IMR-90 (cell line): ENCODE measurements around the gene SLC51A. TPM values are rescaled to one million over a fixed set of nuclear protein-coding genes. Genes with fewer than 3 reads are reported as not detected.

Experiments
- ATAC-seq: fragments of 200-7000 bp; cut with Tn5 transposase; 2 replicates; pipeline ENCODE4 v1.9.1; 2020; ENCODE audit warnings: low read depth, mild to moderate bottlenecking, moderate library complexity
- BruUV-seq: library from RNA; stranded (reverse); fragments of 400-500 nt; replicated peaks from 2 replicates; lab custom pipeline; 2021; lab: Mats Ljungman, UMichigan
- CTCF ChIA-PET: fragments of 300-600 bp; formaldehyde crosslinking; extraction: SDS; loops from one replicate; lab custom pipeline; 2021; ENCODE audit warnings: antibody characterized with exemption; lab: Yijun Ruan, JAX
- POLR2A ChIA-PET: fragments of 300-600 bp; sonication (Branson Sonifier 250); formaldehyde crosslinking; loops from one replicate; lab custom pipeline; 2022; ENCODE audit warnings: antibody characterized with exemption; ENCODE audit not compliant: unreplicated experiment; lab: Charles Lee
- DNase-seq: peaks from one replicate; pipeline ENCODE4 v3.0.0; 2013
- H2AFZ ChIP-seq: replicated peaks from 2 replicates; pipeline ENCODE3; 2013; ENCODE audit warnings: low read length, mild to moderate bottlenecking; ENCODE audit not compliant: poor library complexity
- H2AK5ac ChIP-seq: 2 replicates; pipeline ENCODE4 v1.6.1; 2013; ENCODE audit warnings: low read depth, low read length, inconsistent platforms
- H2AK9ac ChIP-seq: replicated peaks from 2 replicates; pipeline ENCODE3; 2013; ENCODE audit warnings: mild to moderate bottlenecking, low read depth, low read length, moderate library complexity; ENCODE audit not compliant: poor library complexity
- H2BK120ac ChIP-seq: 2 replicates; pipeline ENCODE4 v1.6.1; 2013; ENCODE audit warnings: low read depth, low read length, inconsistent platforms
- H2BK15ac ChIP-seq: 3 replicates; pipeline ENCODE4 v1.6.1; 2013; ENCODE audit warnings: low read depth, low read length, inconsistent platforms
- H2BK20ac ChIP-seq: 2 replicates; pipeline ENCODE4 v1.6.1; 2013; ENCODE audit warnings: low read depth, mild to moderate bottlenecking, inconsistent platforms, low read length, moderate library complexity
- H2BK5ac ChIP-seq: 2 replicates; pipeline ENCODE4 v1.6.1; 2013; ENCODE audit warnings: mild to moderate bottlenecking, low read depth, low read length, inconsistent platforms; ENCODE audit not compliant: poor library complexity, severe bottlenecking
- H3K14ac ChIP-seq: replicated peaks from 2 replicates; pipeline ENCODE4 v1.6.1; 2013; ENCODE audit warnings: low read depth, low read length, inconsistent platforms
- H3K18ac ChIP-seq: 2 replicates; pipeline ENCODE4 v1.6.1; 2013; ENCODE audit warnings: low read depth, low read length, control low read depth
- H3K23ac ChIP-seq: 2 replicates; pipeline ENCODE4 v1.6.1; 2013; ENCODE audit warnings: low read depth, low read length, inconsistent platforms
- H3K27ac ChIP-seq: 2 replicates; pipeline ENCODE4 v1.5.1; 2013; ENCODE audit warnings: mild to moderate bottlenecking, control low read depth, low read length; ENCODE audit not compliant: insufficient read depth
- H3K27me3 ChIP-seq: 2 replicates; pipeline ENCODE4 v1.6.1; 2013; ENCODE audit warnings: low read length; ENCODE audit not compliant: control insufficient read depth, insufficient read depth
- H3K36me3 ChIP-seq: 2 replicates; pipeline ENCODE4 v1.6.1; 2013; ENCODE audit warnings: low read length, mixed read lengths; ENCODE audit not compliant: control insufficient read depth, insufficient read depth
- H3K4ac ChIP-seq: 2 replicates; pipeline ENCODE4 v1.6.1; 2013; ENCODE audit warnings: low read depth, low read length, inconsistent platforms
- H3K4me1 ChIP-seq: 2 replicates; pipeline ENCODE4 v1.6.1; 2013; ENCODE audit warnings: low read length, mixed read lengths; ENCODE audit not compliant: control insufficient read depth, insufficient read depth
- H3K4me2 ChIP-seq: 2 replicates; pipeline ENCODE4 v1.6.1; 2013; ENCODE audit warnings: low read depth, mild to moderate bottlenecking, control low read depth, low read length, moderate library complexity
- H3K4me3 ChIP-seq: 2 replicates; pipeline ENCODE4 v1.5.1; 2013; ENCODE audit warnings: low read depth, mild to moderate bottlenecking, control low read depth, low read length, moderate library complexity; ENCODE audit not compliant: insufficient read depth
- H3K56ac ChIP-seq: 2 replicates; pipeline ENCODE4 v1.6.1; 2013; ENCODE audit warnings: low read length, inconsistent platforms; ENCODE audit not compliant: insufficient read depth; ENCODE audit errors: extremely low read depth
- H3K79me1 ChIP-seq, 2 experiments: 2 replicates each; pipeline ENCODE4 v1.6.1; 2013; ENCODE audit warnings: low read length in 2 of 2, inconsistent platforms in 1 of 2, low read depth in 1 of 2
- H3K9ac ChIP-seq: 2 replicates; pipeline ENCODE4 v1.6.1; 2013; ENCODE audit warnings: low read depth, low read length, control low read depth
- H3K9me1 ChIP-seq: 2 replicates; pipeline ENCODE4 v1.6.1; 2013; ENCODE audit warnings: low read length, inconsistent platforms; ENCODE audit not compliant: insufficient read depth
- H3K9me3 ChIP-seq: 2 replicates; pipeline ENCODE4 v1.6.1; 2013; ENCODE audit warnings: low read length; ENCODE audit not compliant: control insufficient read depth, insufficient read depth
- H4K20me1 ChIP-seq: 2 replicates; pipeline ENCODE4 v1.6.1; 2013; ENCODE audit warnings: low read length, inconsistent platforms; ENCODE audit not compliant: insufficient read depth
- H4K5ac ChIP-seq: 2 replicates; pipeline ENCODE4 v1.6.1; 2013; ENCODE audit warnings: mild to moderate bottlenecking, low read depth, low read length, control low read depth
- H4K8ac ChIP-seq, 2 experiments: 2 replicates each; pipeline ENCODE4 v1.6.1; 2013; ENCODE audit warnings: low read depth in 2 of 2, low read length in 2 of 2, control low read depth in 1 of 2, inconsistent platforms in 1 of 2
- H4K91ac ChIP-seq: 2 replicates; pipeline ENCODE4 v1.6.1; 2013; ENCODE audit warnings: low read depth, low read length, inconsistent platforms; ENCODE audit not compliant: insufficient read depth
- BHLHE40 ChIP-seq: fragments of 150-350 bp; IDR thresholded peaks from 2 replicates; pipeline ENCODE4 v1.6.1; 2016; ENCODE audit warnings: mild to moderate bottlenecking, low read depth, low read length
- CEBPB ChIP-seq: IDR thresholded peaks from 2 replicates; pipeline ENCODE4 v1.6.1; 2012; ENCODE audit warnings: low read depth, low read length, improper control_type of control experiment
- CHD1 ChIP-seq: IDR thresholded peaks from 2 replicates; pipeline ENCODE4 v1.6.1; 2012; ENCODE audit warnings: low read depth, low read length, improper control_type of control experiment
- FOS ChIP-seq: fragments of 150-350 bp; IDR thresholded peaks from 2 replicates; pipeline ENCODE4 v1.6.1; 2016; ENCODE audit warnings: low read depth, low read length
- MAFK ChIP-seq: IDR thresholded peaks from 2 replicates; pipeline ENCODE4 v1.6.1; 2012; ENCODE audit warnings: low read depth, low read length, improper control_type of control experiment
- MAZ ChIP-seq: IDR thresholded peaks from 2 replicates; pipeline ENCODE4 v1.6.1; 2012; ENCODE audit warnings: low read depth, mild to moderate bottlenecking, low read length, improper control_type of control experiment, moderate library complexity, borderline replicate concordance
- NFE2L2 ChIP-seq: fragments of 150-350 bp; IDR thresholded peaks from 2 replicates; pipeline ENCODE4 v1.6.1; 2016; ENCODE audit warnings: low read depth, mild to moderate bottlenecking, low read length
- POLR2A ChIP-seq: IDR thresholded peaks from 2 replicates; pipeline ENCODE4 v1.6.1; 2012; ENCODE audit warnings: mild to moderate bottlenecking, low read depth, low read length
- RCOR1 ChIP-seq: IDR thresholded peaks from 2 replicates; pipeline ENCODE4 v1.6.1; 2012; ENCODE audit warnings: mild to moderate bottlenecking, low read length, improper control_type of control experiment; ENCODE audit not compliant: insufficient replicate concordance
- RFX5 ChIP-seq: IDR thresholded peaks from 2 replicates; pipeline ENCODE4 v1.8.0; 2012; ENCODE audit warnings: low read depth, mild to moderate bottlenecking, low read length, moderate library complexity
- SMC3 ChIP-seq: fragments of 150-350 bp; IDR thresholded peaks from 2 replicates; pipeline ENCODE4 v1.6.1; 2016; ENCODE audit warnings: low read depth, mild to moderate bottlenecking, antibody characterized with exemption, low read length, moderate library complexity
- WGBS, 2 experiments: methylation state at CpG; one replicate each; pipeline versions ENCODE4 v1.1.5 to v1.1.7; 2013; ENCODE audit warnings: missing lambda C conversion rate in 2 of 2; ENCODE audit not compliant: insufficient read length in 1 of 2; ENCODE audit errors: extremely low coverage in 2 of 2; 5-methylcytosine and 5-hydroxymethylcytosine counted together
- dilution Hi-C: fragments of 300-500 bp; cut with HindIII; formaldehyde crosslinking; loops from one replicate; pipeline ENCODE4 v1.14.3; 2018; ENCODE audit warnings: low sequenced_read_pairs; ENCODE audit not compliant: unreplicated experiment
- in situ Hi-C: fragments of 300-500 bp; cut with MboI; formaldehyde crosslinking; loops from 3 replicates; pipeline ENCODE4 v1.14.3; 2019; ENCODE audit warnings: low sequenced_read_pairs, inconsistent platforms, mixed read lengths
- intact Hi-C: fragments of 100-400 bp; cut with micrococcal nuclease; formaldehyde crosslinking; loops from 2 replicates; pipeline ENCODE4 v1.10.0; 2022
- polyA plus RNA-seq, 3 experiments: library from polyadenylated mRNA; depleted of rRNA; stranded (reverse); fragments of >200 nt; gene quantifications; 2 replicates each; pipeline ENCODE4 v1.2.3, GENCODE V29; 2012; ENCODE audit warnings: low replicate concordance in 1 of 3
- total RNA-seq: library from RNA; depleted of rRNA; stranded (reverse); fragments of >200 nt; gene quantifications from 2 replicates; pipeline ENCODE4 v1.2.3, GENCODE V29; 2012
- TF ChIP-seq, protein P1 (sequence below): fragments of 150-350 bp; IDR thresholded peaks from 2 replicates; pipeline ENCODE4 v1.6.1; 2016; ENCODE audit warnings: low read depth, mild to moderate bottlenecking, low read length, moderate library complexity, borderline replicate concordance
- TF ChIP-seq, protein P2 (sequence below): conservative IDR thresholded peaks from 2 replicates; pipeline ENCODE4 v1.5.1; 2012; ENCODE audit warnings: mild to moderate bottlenecking, low read depth, low read length, improper control_type of control experiment

Gene SLC51A
- total and polyA plus RNA-seq, 2 of the 4 experiments (the other 2 are of a cell fraction) = not detected

DNA sequence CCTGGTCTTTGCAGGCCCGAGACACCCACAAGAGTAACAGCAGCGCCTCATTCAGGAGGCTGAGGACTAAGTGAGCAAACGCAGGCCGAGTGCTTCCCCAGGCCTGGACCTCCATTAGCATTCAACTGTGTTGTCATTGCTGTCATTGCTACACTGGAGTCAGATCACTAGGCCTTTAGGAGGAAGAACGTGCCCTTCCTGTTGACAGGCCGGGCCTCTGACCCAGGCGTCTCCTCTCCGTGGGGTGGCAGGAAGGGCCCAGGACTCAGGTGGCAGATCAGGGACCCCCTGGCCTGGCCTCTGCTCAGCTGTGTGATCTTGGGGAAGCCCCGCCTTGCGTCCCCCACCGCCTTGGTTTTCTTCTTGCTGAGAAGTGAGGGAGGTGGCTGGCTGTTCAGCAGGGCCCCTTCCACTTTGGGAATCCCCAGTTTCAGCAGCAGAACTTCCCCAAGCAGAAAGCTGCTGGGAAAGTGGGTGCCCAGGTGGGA lies 24.3 kb upstream of the SLC51A start:
- no peak overlapping the region for H4K8ac ChIP-seq
- H2AK5ac ChIP-seq = no peak overlapping the region
- no peak overlapping the region for H3K4me3 ChIP-seq
- H3K36me3 ChIP-seq = no peaks in the 10 kb centered on the region
- H3K4me1 ChIP-seq = no peaks in the 10 kb centered on the region
- TF ChIP-seq MAFK (no peak), CHD1 (no peak), MAZ (no peak), RFX5 (no peak), SMC3 (no peak), FOS (no peak), CEBPB (no peak), NFE2L2 (no peak), POLR2A (no peak), RCOR1 (no peak), BHLHE40 (no peak)
- TF ChIP-seq, protein P1, sequence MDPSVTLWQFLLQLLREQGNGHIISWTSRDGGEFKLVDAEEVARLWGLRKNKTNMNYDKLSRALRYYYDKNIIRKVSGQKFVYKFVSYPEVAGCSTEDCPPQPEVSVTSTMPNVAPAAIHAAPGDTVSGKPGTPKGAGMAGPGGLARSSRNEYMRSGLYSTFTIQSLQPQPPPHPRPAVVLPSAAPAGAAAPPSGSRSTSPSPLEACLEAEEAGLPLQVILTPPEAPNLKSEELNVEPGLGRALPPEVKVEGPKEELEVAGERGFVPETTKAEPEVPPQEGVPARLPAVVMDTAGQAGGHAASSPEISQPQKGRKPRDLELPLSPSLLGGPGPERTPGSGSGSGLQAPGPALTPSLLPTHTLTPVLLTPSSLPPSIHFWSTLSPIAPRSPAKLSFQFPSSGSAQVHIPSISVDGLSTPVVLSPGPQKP = no peak
- TF ChIP-seq, protein P2, sequence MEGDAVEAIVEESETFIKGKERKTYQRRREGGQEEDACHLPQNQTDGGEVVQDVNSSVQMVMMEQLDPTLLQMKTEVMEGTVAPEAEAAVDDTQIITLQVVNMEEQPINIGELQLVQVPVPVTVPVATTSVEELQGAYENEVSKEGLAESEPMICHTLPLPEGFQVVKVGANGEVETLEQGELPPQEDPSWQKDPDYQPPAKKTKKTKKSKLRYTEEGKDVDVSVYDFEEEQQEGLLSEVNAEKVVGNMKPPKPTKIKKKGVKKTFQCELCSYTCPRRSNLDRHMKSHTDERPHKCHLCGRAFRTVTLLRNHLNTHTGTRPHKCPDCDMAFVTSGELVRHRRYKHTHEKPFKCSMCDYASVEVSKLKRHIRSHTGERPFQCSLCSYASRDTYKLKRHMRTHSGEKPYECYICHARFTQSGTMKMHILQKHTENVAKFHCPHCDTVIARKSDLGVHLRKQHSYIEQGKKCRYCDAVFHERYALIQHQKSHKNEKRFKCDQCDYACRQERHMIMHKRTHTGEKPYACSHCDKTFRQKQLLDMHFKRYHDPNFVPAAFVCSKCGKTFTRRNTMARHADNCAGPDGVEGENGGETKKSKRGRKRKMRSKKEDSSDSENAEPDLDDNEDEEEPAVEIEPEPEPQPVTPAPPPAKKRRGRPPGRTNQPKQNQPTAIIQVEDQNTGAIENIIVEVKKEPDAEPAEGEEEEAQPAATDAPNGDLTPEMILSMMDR = no peak
- no peak overlapping the region for H2AK9ac ChIP-seq
- 84% methylated on average over 8 of the region's 11 CpGs; no CpG with 5 or more reads in 1 of the 2 experiments for WGBS, 2 experiments
- no peak overlapping the region for H3K56ac ChIP-seq
- H3K27me3 ChIP-seq = no peaks in the 10 kb centered on the region
- no peak overlapping the region for H4K5ac ChIP-seq
- dilution Hi-C loops (loop anchor here (25.0 kb wide), 1 partner anchor 130 kb away; no protein-coding TSS in a partner anchor), intact Hi-C loops (no loop called here), in situ Hi-C loops (no loop called here)
- H2BK15ac ChIP-seq = no peak overlapping the region
- H2AFZ ChIP-seq = no peak overlapping the region
- no peaks in the 10 kb centered on the region for H3K9me1 ChIP-seq
- DNase-seq (no peak), ATAC-seq (no peak)
- H2BK120ac ChIP-seq = no peak overlapping the region
- H3K9me3 ChIP-seq = no peaks in the 10 kb centered on the region
- H2BK5ac ChIP-seq = no peak overlapping the region
- BruUV-seq = no TSS peak
- H3K18ac ChIP-seq = no peak overlapping the region
- CTCF ChIA-PET = no interaction called here
- H3K14ac ChIP-seq = no peak overlapping the region
- no peak overlapping the region for H4K91ac ChIP-seq
- POLR2A ChIA-PET = no interaction called here
- no peak overlapping the region for H3K23ac ChIP-seq
- no peak overlapping the region for H3K4ac ChIP-seq
- H3K79me1 ChIP-seq = no peaks in the 10 kb centered on the region
- no peak overlapping the region for H3K4me2 ChIP-seq
- H4K20me1 ChIP-seq = no peaks in the 10 kb centered on the region
- no peak overlapping the region for H3K27ac ChIP-seq
- no peak overlapping the region for H3K9ac ChIP-seq
- H2BK20ac ChIP-seq = no peak overlapping the region
